WTC11 (cell line): ENCODE measurements around the gene ARL4C. TPM values are rescaled to one million over a fixed set of nuclear protein-coding genes. Genes with fewer than 3 reads are reported as not detected.

ENCODE experiments used
- ATAC-seq: fragments of 200-7000 bp; cut with Tn5 transposase; 2 replicates; pipeline ENCODE4 v1.10.0; 2021; ENCODE audit warnings: mild to moderate bottlenecking, moderate library complexity
- CTCF ChIA-PET: fragments of 300-600 bp; sonication (Branson Sonifier 250); formaldehyde crosslinking; loops from one replicate; lab custom pipeline; 2021; ENCODE audit warnings: antibody characterized with exemption; lab: Charles Lee
- POLR2A ChIA-PET: fragments of 350-600 bp; sonication (Branson Sonifier 250); formaldehyde crosslinking; loops from one replicate; lab custom pipeline; 2021; ENCODE audit warnings: antibody characterized with exemption; lab: Charles Lee
- DNase-seq: peaks from one replicate; pipeline ENCODE4 v3.0.0; 2021; ENCODE audit warnings: low spot score
- H3K27ac Mint-ChIP-seq: 2 replicates; pipeline ENCODE4 v1.8.0; 2021; ENCODE audit warnings: mixed read lengths
- H3K27me3 Mint-ChIP-seq: 2 replicates; pipeline ENCODE4 v1.8.0; 2021; ENCODE audit warnings: low read depth, mild to moderate bottlenecking, moderate library complexity, mixed read lengths
- H3K36me3 Mint-ChIP-seq: 2 replicates; pipeline ENCODE4 v1.8.0; 2021; ENCODE audit warnings: mixed read lengths
- H3K4me1 Mint-ChIP-seq: 2 replicates; pipeline ENCODE4 v1.8.0; 2022; ENCODE audit warnings: mixed read lengths
- H3K4me3 Mint-ChIP-seq: 2 replicates; pipeline ENCODE4 v1.8.0; 2021; ENCODE audit warnings: mild to moderate bottlenecking, moderate library complexity, mixed read lengths
- H3K9me3 Mint-ChIP-seq: 2 replicates; pipeline ENCODE4 v1.8.0; 2021; ENCODE audit warnings: mixed read lengths
- ATF2 ChIP-seq: sonication (generic); formaldehyde crosslinking; IDR thresholded peaks from 2 replicates; pipeline ENCODE4 v1.8.1; 2022; ENCODE audit warnings: low read depth, missing genetic modification reagents, borderline replicate concordance
- ATF3 ChIP-seq: sonication (generic); formaldehyde crosslinking; conservative IDR thresholded peaks from 2 replicates; pipeline ENCODE4 v1.8.1; 2022; ENCODE audit warnings: mild to moderate bottlenecking, missing genetic modification reagents
- E2F1 ChIP-seq: sonication (generic); formaldehyde crosslinking; IDR thresholded peaks from 2 replicates; pipeline ENCODE4 v1.8.0; 2022; ENCODE audit warnings: mild to moderate bottlenecking, missing genetic modification reagents
- E2F4 ChIP-seq: sonication (generic); formaldehyde crosslinking; IDR thresholded peaks from 2 replicates; pipeline ENCODE4 v1.8.1; 2022; ENCODE audit warnings: low read depth, mild to moderate bottlenecking, moderate library complexity, missing genetic modification reagents, borderline replicate concordance
- ERG ChIP-seq: fragments of 250-450 bp; sonication (Bioruptor Pico); IDR thresholded peaks from 2 replicates; pipeline ENCODE4 v1.8.0; 2021; ENCODE audit warnings: mild to moderate bottlenecking
- ESRRA ChIP-seq: sonication (generic); formaldehyde crosslinking; IDR thresholded peaks from 2 replicates; pipeline ENCODE4 v1.8.1; 2022; ENCODE audit warnings: mild to moderate bottlenecking, missing genetic modification reagents, borderline replicate concordance
- FOXP1 ChIP-seq: sonication (generic); formaldehyde crosslinking; IDR thresholded peaks from 2 replicates; pipeline ENCODE4 v1.8.0; 2022; ENCODE audit warnings: missing genetic modification reagents, mild to moderate bottlenecking, moderate library complexity, borderline replicate concordance
- JAZF1 ChIP-seq: fragments of 250-450 bp; sonication (Bioruptor Pico); IDR thresholded peaks from 2 replicates; pipeline ENCODE4 v1.9.0; 2021; ENCODE audit warnings: moderate library complexity, mild to moderate bottlenecking, inconsistent platforms
- SMAD4 ChIP-seq: sonication (generic); formaldehyde crosslinking; IDR thresholded peaks from 2 replicates; pipeline ENCODE4 v1.8.0; 2022; ENCODE audit warnings: mild to moderate bottlenecking, missing genetic modification reagents
- SP1 ChIP-seq: sonication (generic); formaldehyde crosslinking; conservative IDR thresholded peaks from 2 replicates; pipeline ENCODE4 v1.8.1; 2022; ENCODE audit warnings: missing genetic modification reagents
- ZNF121 ChIP-seq: sonication (generic); formaldehyde crosslinking; IDR thresholded peaks from 2 replicates; pipeline ENCODE4 v1.8.0; 2023; ENCODE audit warnings: missing genetic modification reagents
- ZNF219 ChIP-seq: sonication (generic); formaldehyde crosslinking; IDR thresholded peaks from 2 replicates; pipeline ENCODE4 v1.8.0; 2023; ENCODE audit warnings: missing genetic modification reagents, mild to moderate bottlenecking, borderline replicate concordance
- ZNF425 ChIP-seq: fragments of 250-450 bp; sonication (Bioruptor Pico); conservative IDR thresholded peaks from 2 replicates; pipeline ENCODE4 v1.9.0; 2021; ENCODE audit warnings: mild to moderate bottlenecking
- ZNF512 ChIP-seq: sonication (generic); formaldehyde crosslinking; IDR thresholded peaks from 2 replicates; pipeline ENCODE4 v1.8.1; 2022; ENCODE audit warnings: missing genetic modification reagents, borderline replicate concordance
- ZNF671 ChIP-seq: fragments of 250-450 bp; sonication (Bioruptor Pico); IDR thresholded peaks from 2 replicates; pipeline ENCODE4 v1.8.0; 2021; ENCODE audit warnings: mild to moderate bottlenecking
- total RNA-seq: library from RNA; stranded (reverse); gene quantifications from 3 replicates; pipeline ENCODE4 v1.2.3, GENCODE V29; 2021

Gene ARL4C
- total RNA-seq, 1 experiment from 2014 or later: 10.6 TPM

GRCh38 chr2:234494361-234495250 lies 2.3 kb downstream of the ARL4C start:
- Mint-ChIP-seq H3K4me3 (peak overlapping the region; percentile 85), H3K9me3 (no peaks in the 10 kb centered on the region), H3K27me3 (peaks cover 30% of the 10 kb centered on the region), H3K36me3 (no peaks in the 10 kb centered on the region)
- ATAC-seq: no peak
- POLR2A ChIA-PET: no interaction called here
- DNase-seq: no peak
- CTCF ChIA-PET: interaction anchor here (3.6 kb wide), 1 partner anchor 205 kb away, joined by 29 read pairs; no protein-coding TSS in a partner anchor
- TF ChIP-seq FOXP1: no peak
- TF ChIP-seq E2F4: no peak
- TF ChIP-seq, all 79 proteins: peak for 0
- H3K4me1 Mint-ChIP-seq: peaks cover 32% of the 10 kb centered on the region
- H3K27ac Mint-ChIP-seq: 0 out of 2 replicates have a peak overlapping the region, but pooled peaks have one; percentile 4

- no peaks in the 10 kb centered on the region for H3K36me3 Mint-ChIP-seq
- no peak for DNase-seq
- ATAC-seq: no peak
- POLR2A ChIA-PET: no interaction called here
- no peak for TF ChIP-seq ZNF512 (CRISPR knock-in tag)
- TF ChIP-seq, all 79 proteins: peak for 0
- peaks cover 26% of the 10 kb centered on the region for H3K27me3 Mint-ChIP-seq
- CTCF ChIA-PET: no interaction called here
- no peak overlapping the region for H3K4me3 Mint-ChIP-seq
- no peak overlapping the region for H3K27ac Mint-ChIP-seq
- no peaks in the 10 kb centered on the region for H3K9me3 Mint-ChIP-seq
- peaks cover 36% of the 10 kb centered on the region for H3K4me1 Mint-ChIP-seq
Measured at GRCh38 chr2:234493796-234494195, 3.1 kb downstream of the ARL4C start.

GRCh38 chr2:234492717-234493485 lies 4.0 kb downstream of the ARL4C start:
- TF ChIP-seq ATF3 (CRISPR knock-in tag) (no peak), ATF2 (CRISPR knock-in tag) (no peak), ZNF219 (CRISPR knock-in tag) (no peak), SMAD4 (CRISPR knock-in tag) (no peak)
- Mint-ChIP-seq H3K4me3 (peak overlapping the region; percentile 37; the same call in 1 of the 2 replicates), H3K36me3 (no peaks in the 10 kb centered on the region), H3K27ac (no peak overlapping the region), H3K4me1 (peaks cover 38% of the 10 kb centered on the region), H3K9me3 (no peaks in the 10 kb centered on the region), H3K27me3 (peaks cover 17% of the 10 kb centered on the region)
- ChIA-PET CTCF (no interaction called here), POLR2A (no interaction called here)
- DNase-seq: no peak
- no peak for ATAC-seq

GRCh38 chr2:234491897-234492296 lies 5.0 kb downstream of the ARL4C start:
- H3K27ac Mint-ChIP-seq: no peak overlapping the region
- peaks cover 14% of the 10 kb centered on the region for H3K27me3 Mint-ChIP-seq
- ChIA-PET POLR2A (no interaction called here), CTCF (no interaction called here)
- H3K4me3 Mint-ChIP-seq: no peak overlapping the region
- no peaks in the 10 kb centered on the region for H3K36me3 Mint-ChIP-seq
- ATAC-seq (no peak), DNase-seq (no peak)
- no peaks in the 10 kb centered on the region for H3K9me3 Mint-ChIP-seq
- H3K4me1 Mint-ChIP-seq: peaks cover 36% of the 10 kb centered on the region
- TF ChIP-seq ERG (CRISPR knock-in tag) (no peak), JAZF1 (no peak), SP1 (CRISPR knock-in tag) (no peak), ESRRA (CRISPR knock-in tag) (no peak), ZNF671 (no peak), ZNF425 (no peak), E2F1 (CRISPR knock-in tag) (no peak), ZNF121 (no peak)
